Left lung (tissue), 10 donors: ENCODE data around the gene SRPK2. TPM values are rescaled to one million over a fixed set of nuclear protein-coding genes. Genes with fewer than 3 reads are reported as not detected.
A peak's percentile ranks its signal among the peaks of the same experiment; 100 is the strongest.

Source experiments
- ATAC-seq: fragments of 200-7000 bp; cut with Tn5 transposase; one replicate; pipeline ENCODE4 v1.9.1; 2020; ENCODE audit warnings: moderate library complexity
- DNase-seq, 4 donors: peaks; one replicate each; pipeline ENCODE4 v3.0.0-alpha.2; 2013 to 2020
- H3K27ac ChIP-seq, 2 donors: fragments of 200-600 bp; sonication (generic) in 1 of 2; one replicate each; pipeline versions ENCODE4 v1.5.0 to v1.8.0; 2020 to 2021
- H3K27me3 ChIP-seq, 2 donors: fragments of 200-600 bp; sonication (generic) in 1 of 2; one replicate each; pipeline versions ENCODE4 v1.5.0 to v1.8.0; 2020 to 2021
- H3K36me3 ChIP-seq, 2 donors: fragments of 200-600 bp; sonication (generic) in 1 of 2; one replicate each; pipeline versions ENCODE4 v1.5.0 to v1.8.0; 2020 to 2021
- H3K4me1 ChIP-seq, 2 donors: fragments of 200-600 bp; one replicate each; pipeline ENCODE4 v1.8.0; 2021
- H3K4me3 ChIP-seq, 2 donors: fragments of 200-600 bp; sonication (generic) in 1 of 2; one replicate each; pipeline versions ENCODE4 v1.5.0 to v1.8.0; 2020 to 2021; ENCODE audit warnings: mild to moderate bottlenecking in 1 of 2
- H3K9me3 ChIP-seq, 2 donors: fragments of 200-600 bp; sonication (generic) in 1 of 2; one replicate each; pipeline versions ENCODE4 v1.5.0 to v1.8.0; 2020 to 2021
- CTCF ChIP-seq, 2 donors: fragments of 200-600 bp; sonication (generic) in 1 of 2; IDR thresholded peaks; one replicate each; pipeline versions ENCODE4 v1.5.0 to v1.8.0; 2021; ENCODE audit warnings: antibody characterized with exemption in 2 of 2
- intact Hi-C, 2 donors: fragments of 100-400 bp; cut with DNase I; formaldehyde crosslinking; loops; one replicate each; pipeline versions ENCODE4 v1.11.2 to v1.14.2; 2022
- polyA plus RNA-seq, 6 donors: library from polyadenylated mRNA; unstranded; fragments of 120-200 nt; gene quantifications; one replicate each; pipeline ENCODE4 v1.2.1, GENCODE V29; 2013; ENCODE audit not compliant: insufficient read length in 6 of 6
- total RNA-seq, 2 donors: library from RNA; stranded (reverse); fragmentation: NEBNext Ultra II Directional; extraction: Animal tissue kit (Norgen Biotek cat#: 25700); gene quantifications; one replicate each; pipeline ENCODE4 v1.2.1, GENCODE V29; 2021
- donor health status: DM: no; HTN: yes; CAD: no.
- donor health status: DM: no; HTN: no; CAD: no.

Gene SRPK2
- total and polyA plus RNA-seq, 8 donors: 42.9 to 63.4 (median 52.1) TPM

- no peak for DNase-seq
- Histone ChIP-seq H3K9me3 (peaks cover 0 to 5% of the 10 kb centered on the region in 2 donors), H3K36me3 (peaks cover 0 to 5% of the 10 kb centered on the region in 2 donors), H3K4me3 (no peak overlapping the region), H3K4me1 (peaks cover 0 to 10% of the 10 kb centered on the region in 2 donors), H3K27ac (no peak overlapping the region), H3K27me3 (no peaks in the 10 kb centered on the region)
- no peak for TF ChIP-seq CTCF (IDR thresholded peaks at IDR 0.05)
- intact Hi-C loops: no loop called here
- no peak for ATAC-seq
These were observed 161.3 kb downstream of the SRPK2 start for GRCh38 chr7:105227391-105227790.

GRCh38 chr7:105224884-105225651, 163.7 kb downstream of the SRPK2 start:
- intact Hi-C loops: no loop called here
- Histone ChIP-seq H3K4me1 (peaks cover 0 to 10% of the 10 kb centered on the region in 2 donors), H3K36me3 (peaks cover 0 to 5% of the 10 kb centered on the region in 2 donors), H3K9me3 (peaks cover 0 to 5% of the 10 kb centered on the region in 2 donors), H3K27me3 (no peaks in the 10 kb centered on the region), H3K27ac (peak overlapping the region in 1 of 2 donors; percentile 34), H3K4me3 (no peak overlapping the region)
- DNase-seq (no peak), ATAC-seq (peak; percentile 88)
- TF ChIP-seq CTCF (IDR thresholded peaks at IDR 0.05): no peak

- ATAC-seq (no peak), DNase-seq (no peak)
- intact Hi-C loops: no loop called here
- Histone ChIP-seq H3K4me1 (peaks cover 0 to 17% of the 10 kb centered on the region in 2 donors), H3K36me3 (no peaks in the 10 kb centered on the region), H3K9me3 (peaks cover 0 to 2% of the 10 kb centered on the region in 2 donors), H3K4me3 (no peak overlapping the region), H3K27ac (no peak overlapping the region), H3K27me3 (no peaks in the 10 kb centered on the region)
- TF ChIP-seq CTCF (IDR thresholded peaks at IDR 0.05): no peak
These were observed 165.8 kb downstream of the SRPK2 start for GRCh38 chr7:105222953-105223352.

- Histone ChIP-seq H3K4me1 (peaks cover 0 to 9% of the 10 kb centered on the region in 2 donors), H3K36me3 (no peaks in the 10 kb centered on the region), H3K4me3 (no peak overlapping the region), H3K9me3 (no peaks in the 10 kb centered on the region), H3K27me3 (no peaks in the 10 kb centered on the region), H3K27ac (peak overlapping the region; percentile 0 to 42)
- intact Hi-C loops: no loop called here
- no peak for TF ChIP-seq CTCF (IDR thresholded peaks at IDR 0.05)
- ATAC-seq (peak; percentile 69), DNase-seq (no peak)
These were observed 169.0 kb downstream of the SRPK2 start for GRCh38 chr7:105219771-105220160.

GRCh38 chr7:105218939-105219770, 169.6 kb downstream of the SRPK2 start:
- H3K9me3 ChIP-seq: no peaks in the 10 kb centered on the region
- ATAC-seq (peak; percentile 93), DNase-seq (no peak)
- H3K27me3 ChIP-seq: no peaks in the 10 kb centered on the region
- no peak overlapping the region for H3K4me3 ChIP-seq
- no peak for TF ChIP-seq CTCF (IDR thresholded peaks at IDR 0.05)
- intact Hi-C loops: no loop called here
- H3K36me3 ChIP-seq: no peaks in the 10 kb centered on the region
- H3K27ac ChIP-seq: peak overlapping the region; percentile 0 to 42
- peaks cover 0 to 10% of the 10 kb centered on the region in 2 donors for H3K4me1 ChIP-seq
